CD4-positive, alpha-beta T cell treated with Interleukin-12 subunit alpha and Interleukin-12 subunit beta, for 1 hour (primary cell): Measurements from ENCODE around the gene RIPOR2.
"Not testable (repeated sequence)": the region's sequence is repeated elsewhere in the genome, so short reads cannot be mapped to it uniquely, and the experiment has no call there.

Experiments used
- DNase-seq: peaks from one replicate; pipeline ENCODE4 v3.0.0-alpha.2; 2020

The RIPOR2 gene

GRCh38 chr6:24953726-24954125 is 18.0 kb upstream of the RIPOR2 start:
- DNase-seq, result no peak

GRCh38 chr6:24951811-24952299 is 16.1 kb upstream of the RIPOR2 start:
- DNase-seq, result peak; percentile 76

GRCh38 chr6:24950218-24950941 is 14.6 kb upstream of the RIPOR2 start:
- no peak for DNase-seq

- peak; percentile 70 for DNase-seq
These were observed 13.3 kb upstream of the RIPOR2 start for GRCh38 chr6:24949020-24949569.

GRCh38 chr6:24948261-24948660 is 12.5 kb upstream of the RIPOR2 start:
- DNase-seq, result not testable (repeated sequence)

- no peak for DNase-seq
These were observed 11.9 kb upstream of the RIPOR2 start for GRCh38 chr6:24947636-24948035.

- DNase-seq, result no peak
These were observed 9.3 kb upstream of the RIPOR2 start for GRCh38 chr6:24945054-24945453.

- no peak for DNase-seq
These were observed 8.0 kb upstream of the RIPOR2 start for GRCh38 chr6:24943774-24944173.

GRCh38 chr6:24940311-24940917 is 4.7 kb upstream of the RIPOR2 start:
- no peak for DNase-seq

- DNase-seq, result peak; percentile 78
These were observed 1.0 kb upstream of the RIPOR2 start for GRCh38 chr6:24936641-24937317.

GRCh38 chr6:24933868-24934401 is 1.8 kb downstream of the RIPOR2 start:
- DNase-seq, result peak; percentile 72

- no peak for DNase-seq
These were observed 2.5 kb downstream of the RIPOR2 start for GRCh38 chr6:24933266-24933665.

- no peak for DNase-seq
These were observed 2.9 kb downstream of the RIPOR2 start for GRCh38 chr6:24932832-24933231.

GRCh38 chr6:24931718-24932691 is 3.8 kb downstream of the RIPOR2 start:
- DNase-seq, result peak; percentile 55

- no peak for DNase-seq
These were observed 4.5 kb downstream of the RIPOR2 start for GRCh38 chr6:24931296-24931695.

- DNase-seq, result no peak
These were observed 5.3 kb downstream of the RIPOR2 start for GRCh38 chr6:24930431-24930871.

GRCh38 chr6:24929242-24929641 is 6.5 kb downstream of the RIPOR2 start:
- no peak for DNase-seq

- DNase-seq, result no peak
These were observed 7.6 kb downstream of the RIPOR2 start for GRCh38 chr6:24927985-24928745.

- DNase-seq, result peak; percentile 51
These were observed 8.3 kb downstream of the RIPOR2 start for GRCh38 chr6:24927277-24927955.

GRCh38 chr6:24926647-24927046 is 9.1 kb downstream of the RIPOR2 start:
- not testable (repeated sequence) for DNase-seq

GRCh38 chr6:24926192-24926591 is 9.6 kb downstream of the RIPOR2 start:
- peak; percentile 42 for DNase-seq
